Adrenal gland (tissue), 12 donors: Measurements from ENCODE around the gene ARAP1. TPM values are rescaled to one million over a fixed set of nuclear protein-coding genes. Genes with fewer than 3 reads are reported as not detected.

Experiments used
- DNase-seq, 7 donors: peaks; one replicate each; pipeline ENCODE4 v3.0.0-alpha.2; 2019 to 2020
- H3K27ac ChIP-seq, 5 donors: fragments of 200-600 bp; sonication (generic) in 4 of 5; 1 replicate in 3 of 5; 2 replicates in 2 of 5; pipeline versions ENCODE4 v1.5.1 to v1.8.0; 2016 to 2020; ENCODE audit warnings: mild to moderate bottlenecking in 1 of 5
- H3K27me3 ChIP-seq: fragments of 200-600 bp; 2 replicates; pipeline ENCODE4 v1.8.0; 2021
- H3K36me3 ChIP-seq, 2 donors: fragments of 200-600 bp; replicated peaks in 1 of 2; 1 replicate in 1 of 2; 2 replicates in 1 of 2; pipeline versions ENCODE4 v1.5.1 to v1.8.0; 2018 to 2022
- H3K4me1 ChIP-seq, 2 donors: fragments of 200-600 bp; replicated peaks in 1 of 2; 1 replicate in 1 of 2; 2 replicates in 1 of 2; pipeline versions ENCODE4 v1.5.1 to v1.8.0; 2018 to 2021
- H3K4me3 ChIP-seq, 4 donors: fragments of 200-600 bp; sonication (generic) in 3 of 4; one replicate each; pipeline ENCODE4 v1.5.1; 2016 to 2018
- H3K9me3 ChIP-seq, 3 donors: fragments of 200-600 bp; sonication (generic) in 1 of 3; replicated peaks in 1 of 3; 1 replicate in 2 of 3; 2 replicates in 1 of 3; pipeline versions ENCODE4 v1.5.1 to v1.8.0; 2016 to 2021
- POLR2A ChIP-seq, 2 donors: fragments of 450-650 bp; IDR thresholded peaks; one replicate each; pipeline ENCODE4 v1.6.1; 2017; ENCODE audit warnings: antibody characterized with exemption in 2 of 2, mild to moderate bottlenecking in 2 of 2, moderate library complexity in 1 of 2
- WGBS, 4 donors: extraction: QIAGEN DNeasy Blood & Tissue Kit in 2 of 4; methylation state at CpG; one replicate each; pipeline versions ENCODE4 v1.1.5 to v1.1.7; 2013 to 2017; 5-methylcytosine and 5-hydroxymethylcytosine counted together
- intact Hi-C, 2 donors: fragments of 100-400 bp; cut with DNase I; formaldehyde crosslinking; loops; one replicate each; pipeline versions ENCODE4 v1.14.1 to v1.15.0; 2022 to 2023
- polyA plus RNA-seq, 3 donors: library from polyadenylated mRNA; stranded (reverse); fragments of 200-250 nt in 2 of 3; fragments of 350-450 nt in 1 of 3; fragmentation: Illumina TruSeq in 1 of 3; extraction: RNeasy Lipid Tissue Mini Kit (QIAGEN cat#74804) in 1 of 3; gene quantifications; one replicate each; pipeline ENCODE4 v1.2.3, GENCODE V29; 2013 to 2014
- total RNA-seq, 9 donors: library from RNA; depleted of rRNA in 4 of 9; stranded (reverse); fragments of >200 nt in 4 of 9; fragments of 120-200 nt in 1 of 9; fragmentation: NEBNext Ultra II Directional in 1 of 9; extraction: Animal tissue kit (Norgen Biotek cat#: 25700) in 1 of 9; gene quantifications; one replicate each; pipeline versions ENCODE4 v1.1.0 to v1.2.4, GENCODE V29; 2013 to 2023
- TF ChIP-seq, protein P1 (sequence below), 6 experiments: fragments of 450-650 bp in 4 of 6; fragments of 200-600 bp in 2 of 6; sonication (generic) in 1 of 6; IDR thresholded peaks; 1 replicate in 5 of 6; 2 replicates in 1 of 6; pipeline versions ENCODE4 v1.5.1 to v1.8.0; 2016 to 2021; ENCODE audit warnings: antibody characterized with exemption in 6 of 6, mild to moderate bottlenecking in 2 of 6, moderate library complexity in 1 of 6
- donor health status: healthy with polysubstance abuse.
- donor health status: Bipolar disorder and iron deficiency.
- donor health status: DM: yes; HTN: yes; CAD: no.
- donor health status: DM: no; HTN: no; CAD: no.
- donor health status: DM: no; HTN: no; CAD: no.
- donor health status: DM: yes; HTN: yes; CAD: no.

Gene ARAP1
- total and polyA plus RNA-seq, 12 donors = 30.0 to 217 (median 149) TPM

DNA sequence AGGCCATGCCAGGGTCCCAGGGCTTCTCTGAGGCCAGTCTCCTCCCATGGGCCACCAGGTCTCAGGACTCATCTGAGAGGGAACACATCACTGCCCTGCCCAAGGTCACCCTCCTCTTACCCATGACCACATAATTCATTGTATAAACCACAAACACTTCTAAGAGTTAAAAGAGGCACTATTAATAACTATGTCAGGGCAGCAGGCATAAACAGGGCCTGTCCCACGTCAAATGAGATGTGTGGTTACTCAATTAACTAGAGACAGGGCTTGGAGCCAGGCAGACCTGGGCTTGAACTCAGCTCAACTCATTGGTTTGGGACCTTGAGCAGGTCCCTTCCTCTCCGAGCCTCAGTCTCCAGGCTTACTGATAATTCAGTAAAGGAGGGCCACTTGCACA lies 33.1 kb downstream of the ARAP1 start:
- DNase-seq = peak in 6 of 7 donors; percentile 50 to 94 (median 74)
- intact Hi-C loops = loop anchor here in 1 of 2 donors (10.0 kb wide), 1 partner anchor 456 kb away; no protein-coding TSS in a partner anchor
- Histone ChIP-seq H3K9me3 (no peaks in the 10 kb centered on the region), H3K36me3 (peaks cover 0 to 12% of the 10 kb centered on the region in 2 donors), H3K27me3 (no peaks in the 10 kb centered on the region), H3K4me3 (peak overlapping the region in 1 of 4 donors; percentile 4), H3K27ac (peak overlapping the region; percentile 47 to 90 (median 67)), H3K4me1 (peaks cover 41 to 69% of the 10 kb centered on the region in 2 donors)
- 3 to 24% (median 22%) methylated on average over 2 of the region's 2 CpGs for WGBS, 4 donors
- TF ChIP-seq, protein P1, sequence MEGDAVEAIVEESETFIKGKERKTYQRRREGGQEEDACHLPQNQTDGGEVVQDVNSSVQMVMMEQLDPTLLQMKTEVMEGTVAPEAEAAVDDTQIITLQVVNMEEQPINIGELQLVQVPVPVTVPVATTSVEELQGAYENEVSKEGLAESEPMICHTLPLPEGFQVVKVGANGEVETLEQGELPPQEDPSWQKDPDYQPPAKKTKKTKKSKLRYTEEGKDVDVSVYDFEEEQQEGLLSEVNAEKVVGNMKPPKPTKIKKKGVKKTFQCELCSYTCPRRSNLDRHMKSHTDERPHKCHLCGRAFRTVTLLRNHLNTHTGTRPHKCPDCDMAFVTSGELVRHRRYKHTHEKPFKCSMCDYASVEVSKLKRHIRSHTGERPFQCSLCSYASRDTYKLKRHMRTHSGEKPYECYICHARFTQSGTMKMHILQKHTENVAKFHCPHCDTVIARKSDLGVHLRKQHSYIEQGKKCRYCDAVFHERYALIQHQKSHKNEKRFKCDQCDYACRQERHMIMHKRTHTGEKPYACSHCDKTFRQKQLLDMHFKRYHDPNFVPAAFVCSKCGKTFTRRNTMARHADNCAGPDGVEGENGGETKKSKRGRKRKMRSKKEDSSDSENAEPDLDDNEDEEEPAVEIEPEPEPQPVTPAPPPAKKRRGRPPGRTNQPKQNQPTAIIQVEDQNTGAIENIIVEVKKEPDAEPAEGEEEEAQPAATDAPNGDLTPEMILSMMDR (IDR thresholded peaks at IDR 0.05) = no peak
- peak in 1 of 2 donors; percentile 27 for TF ChIP-seq POLR2A (IDR thresholded peaks at IDR 0.05)

DNA sequence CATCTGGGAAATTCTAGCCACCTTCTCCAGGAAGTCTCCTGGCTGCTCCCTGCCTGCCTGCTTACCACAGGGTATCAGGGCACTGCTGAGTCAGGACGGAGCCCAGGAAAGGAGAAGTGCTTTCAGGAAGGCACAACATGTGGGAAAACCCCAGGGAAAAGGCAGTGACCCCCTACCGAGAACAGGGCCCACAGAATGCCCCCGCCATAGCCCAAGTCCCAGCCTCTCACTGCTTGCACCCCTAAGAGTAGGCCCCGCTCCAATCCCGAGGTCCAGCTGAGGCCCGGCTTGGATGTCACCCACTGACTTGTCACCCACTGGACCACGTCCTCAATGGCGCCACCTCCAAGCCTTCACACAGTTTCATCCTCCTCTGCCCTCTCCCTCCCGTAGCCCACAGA lies 34.1 kb downstream of the ARAP1 start:
- Histone ChIP-seq H3K36me3 (peaks cover 0 to 12% of the 10 kb centered on the region in 2 donors), H3K27me3 (no peaks in the 10 kb centered on the region), H3K9me3 (no peaks in the 10 kb centered on the region), H3K4me3 (no peak overlapping the region), H3K27ac (peak overlapping the region in 2 of 5 donors; percentile 85 to 90), H3K4me1 (peaks cover 41 to 72% of the 10 kb centered on the region in 2 donors)
- WGBS, 4 donors = 80 to 86% (median 83%) methylated on average over 8 to 9 of the region's 9 CpGs
- TF ChIP-seq, protein P1 (IDR thresholded peaks at IDR 0.05) = no peak
- no peak for TF ChIP-seq POLR2A (IDR thresholded peaks at IDR 0.05)
- no peak for DNase-seq
- intact Hi-C loops = loop anchor here in 1 of 2 donors (10.0 kb wide), 1 partner anchor 457 kb away; no protein-coding TSS in a partner anchor

DNA sequence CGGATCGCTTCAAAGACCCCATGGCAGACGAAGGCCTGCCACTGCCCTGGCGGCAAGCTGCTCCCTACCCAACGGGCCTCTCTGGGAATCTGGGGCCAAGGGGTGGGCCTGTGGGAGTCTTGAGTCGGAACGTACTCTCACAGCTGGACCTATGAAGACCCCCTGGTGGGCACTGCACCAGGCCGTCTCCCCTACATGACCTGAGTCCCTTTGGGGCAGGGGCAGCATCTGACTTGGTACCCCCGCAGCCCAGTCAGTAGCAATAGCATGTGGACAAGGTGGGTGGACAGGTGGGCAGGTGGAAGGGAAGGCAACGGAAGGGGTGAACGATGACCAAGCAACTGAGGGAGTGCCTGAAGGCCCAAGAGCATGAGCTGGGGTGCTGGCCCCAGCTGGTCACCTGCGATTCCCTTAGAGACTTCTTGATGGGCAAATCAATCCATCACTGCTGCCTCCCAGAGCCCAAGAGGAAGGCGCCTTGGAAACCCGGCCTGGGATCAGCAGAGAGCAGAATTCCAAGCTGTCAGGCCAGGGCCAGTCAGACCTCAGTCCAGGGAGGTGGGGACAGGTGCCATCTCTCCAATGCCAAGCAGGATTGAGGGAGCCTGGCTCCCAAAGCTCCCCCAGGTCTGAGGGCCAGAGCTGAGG lies 35.3 kb downstream of the ARAP1 start:
- Histone ChIP-seq H3K36me3 (peaks cover 0 to 15% of the 10 kb centered on the region in 2 donors), H3K27me3 (no peaks in the 10 kb centered on the region), H3K4me3 (no peak overlapping the region), H3K27ac (peak overlapping the region in 1 of 5 donors; percentile 85), H3K4me1 (peaks cover 31 to 73% of the 10 kb centered on the region in 2 donors), H3K9me3 (no peaks in the 10 kb centered on the region)
- intact Hi-C loops = loop anchor here in 1 of 2 donors (10.0 kb wide), 1 partner anchor 458 kb away; no protein-coding TSS in a partner anchor
- 60 to 86% (median 84%) methylated on average over 3 to 14 of the region's 14 CpGs for whole genome bisulfite sequencing, 4 donors
- no peak for DNase-seq
- TF ChIP-seq POLR2A (IDR thresholded peaks at IDR 0.05) = no peak
- TF ChIP-seq, protein P1 (IDR thresholded peaks at IDR 0.05) = no peak

DNA sequence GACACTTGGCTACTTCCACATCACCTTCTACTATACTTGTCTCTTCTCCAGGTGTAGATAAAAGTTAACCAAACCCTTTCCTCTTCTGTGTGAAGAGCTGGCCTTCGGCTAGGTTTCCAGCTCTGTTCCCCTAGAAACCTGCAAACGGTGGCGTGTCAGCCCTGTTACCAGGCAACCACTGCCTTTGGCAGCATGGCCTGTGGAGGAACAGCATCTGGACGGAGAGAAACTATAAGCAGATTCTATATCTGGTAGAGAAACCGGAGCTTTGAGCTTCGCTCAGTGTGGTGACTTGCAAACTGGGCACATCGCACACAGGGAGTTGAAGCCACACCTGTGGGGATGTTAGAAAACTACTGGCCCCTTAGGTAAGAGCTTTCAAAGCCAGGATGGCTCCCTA lies 35.9 kb downstream of the ARAP1 start:
- H3K9me3 ChIP-seq = no peaks in the 10 kb centered on the region
- peaks cover 25 to 74% of the 10 kb centered on the region in 2 donors for H3K4me1 ChIP-seq
- H3K27ac ChIP-seq = peak overlapping the region in 1 of 5 donors; percentile 85
- intact Hi-C loops = loop anchor here in 1 of 2 donors (10.0 kb wide), 1 partner anchor 459 kb away; no protein-coding TSS in a partner anchor
- peaks cover 0 to 21% of the 10 kb centered on the region in 2 donors for H3K36me3 ChIP-seq
- peak in 1 of 7 donors; percentile 81 for DNase-seq
- 67 to 74% (median 70%) methylated on average over 7 of the region's 7 CpGs for WGBS, 4 donors
- H3K4me3 ChIP-seq = no peak overlapping the region
- H3K27me3 ChIP-seq = no peaks in the 10 kb centered on the region
- no peak for TF ChIP-seq POLR2A (IDR thresholded peaks at IDR 0.05)
- TF ChIP-seq, protein P1 (IDR thresholded peaks at IDR 0.05) = no peak
